Adipocyte (in vitro differentiated cells): ENCODE results near the gene ZDHHC16.
"Not testable (repeated sequence)": the region's sequence is repeated elsewhere in the genome, so short reads cannot be mapped to it uniquely, and the experiment has no call there.

ENCODE experiments used
- DNase-seq: peaks from one replicate; pipeline ENCODE4 v3.0.0-alpha.2; 2015; ENCODE audit warnings: low read depth
- H3K27me3 ChIP-seq: replicated peaks from 2 replicates; pipeline ENCODE4 v1.7.0; 2013; ENCODE audit warnings: mild to moderate bottlenecking, low read length, moderate library complexity; ENCODE audit not compliant: control insufficient read depth, insufficient read depth
- H3K36me3 ChIP-seq: 2 replicates; pipeline ENCODE4 v1.7.0; 2013; ENCODE audit warnings: low read length, mild to moderate bottlenecking, moderate library complexity; ENCODE audit not compliant: control insufficient read depth, insufficient read depth, severe bottlenecking
- H3K4me1 ChIP-seq: 2 replicates; pipeline ENCODE4 v1.7.0; 2013; ENCODE audit warnings: mild to moderate bottlenecking, low read length, moderate library complexity; ENCODE audit not compliant: control insufficient read depth, insufficient read depth
- H3K4me3 ChIP-seq: 2 replicates; pipeline ENCODE4 v1.7.0; 2013; ENCODE audit warnings: mild to moderate bottlenecking, low read length, moderate library complexity
- H3K9ac ChIP-seq: 2 replicates; pipeline ENCODE4 v1.7.0; 2013; ENCODE audit warnings: mild to moderate bottlenecking, low read length, moderate library complexity
- H3K9me3 ChIP-seq: 2 replicates; pipeline ENCODE4 v1.7.0; 2013; ENCODE audit warnings: mild to moderate bottlenecking, low read length, moderate library complexity; ENCODE audit not compliant: control insufficient read depth

Gene ZDHHC16

DNA sequence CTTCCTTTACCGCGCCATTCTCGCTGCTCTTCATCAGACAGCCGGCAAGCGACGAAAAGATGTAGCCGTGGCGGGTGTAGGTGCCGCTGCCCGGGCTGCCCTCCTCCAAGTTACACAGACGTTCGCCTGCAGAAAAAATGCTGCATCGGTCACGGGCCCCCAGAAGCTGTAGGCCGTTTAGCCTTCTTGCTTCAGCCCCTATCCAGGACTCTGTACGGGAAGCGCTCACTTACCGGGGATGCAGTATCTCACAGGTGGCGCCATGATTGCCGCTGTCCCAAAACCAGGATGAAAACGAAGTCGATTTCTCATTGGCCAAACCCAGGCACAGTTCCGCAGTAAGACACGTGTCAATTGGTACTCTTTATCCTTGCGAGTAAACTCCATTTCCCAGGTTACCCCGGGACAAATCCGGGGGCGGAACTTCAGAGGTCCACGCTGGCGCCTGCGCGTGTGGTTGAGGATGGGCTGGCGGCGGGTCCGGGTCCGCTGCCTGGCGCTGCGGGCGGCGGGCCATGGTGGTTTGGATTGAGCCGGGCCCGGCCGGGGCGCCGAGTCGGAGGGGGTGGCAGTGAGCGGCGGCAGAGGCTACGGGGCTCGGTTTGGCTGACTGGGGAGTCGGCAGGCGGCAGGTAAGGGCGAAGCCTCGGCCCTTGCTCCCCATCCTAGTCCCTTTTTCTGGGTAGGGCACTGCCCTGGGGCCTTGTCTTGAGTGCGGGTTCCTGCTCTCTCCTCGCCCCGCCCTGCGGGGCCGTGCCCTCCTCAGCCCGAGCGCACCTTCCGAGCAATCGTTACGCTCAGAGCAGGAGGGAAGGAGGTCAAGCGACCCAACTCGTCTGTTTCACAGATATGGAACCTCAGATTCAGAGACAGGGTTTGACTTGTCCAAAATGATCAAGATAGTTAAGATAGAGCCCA lies at the start of gene ZDHHC16, which contains the start of gene EXOSC1:
TSS of gene ZDHHC16 (plus strand) at position 454 of the 918 bp plus-strand sequence. CDS start 5,501 bp downstream, outside the sequence.
TSS of gene EXOSC1 (minus strand) at position 285 of the 918 bp plus-strand sequence. CDS start at position 264, 21 bp downstream.
- no peaks in the 10 kb centered on the region for H3K27me3 ChIP-seq
- DNase-seq = peak; percentile 99
- H3K9me3 ChIP-seq = no peaks in the 10 kb centered on the region
- H3K36me3 ChIP-seq = peaks cover 16% of the 10 kb centered on the region
- peaks cover 22% of the 10 kb centered on the region for H3K4me1 ChIP-seq
- peak within 1 kb of the TSS; percentile 91 for H3K9ac ChIP-seq
- peak within 1 kb of the TSS; percentile 98 for H3K4me3 ChIP-seq

- Histone ChIP-seq H3K36me3 (peaks cover 24% of the 10 kb centered on the region), H3K9me3 (no peaks in the 10 kb centered on the region), H3K9ac (peak overlapping the region; percentile 86), H3K4me3 (peak overlapping the region; percentile 87), H3K4me1 (peaks cover 7% of the 10 kb centered on the region), H3K27me3 (no peaks in the 10 kb centered on the region)
- DNase-seq = peak; percentile 24
Observed at GRCh38 chr10:97399843-97400545, 46.0 kb upstream of the ZDHHC16 start.

DNA sequence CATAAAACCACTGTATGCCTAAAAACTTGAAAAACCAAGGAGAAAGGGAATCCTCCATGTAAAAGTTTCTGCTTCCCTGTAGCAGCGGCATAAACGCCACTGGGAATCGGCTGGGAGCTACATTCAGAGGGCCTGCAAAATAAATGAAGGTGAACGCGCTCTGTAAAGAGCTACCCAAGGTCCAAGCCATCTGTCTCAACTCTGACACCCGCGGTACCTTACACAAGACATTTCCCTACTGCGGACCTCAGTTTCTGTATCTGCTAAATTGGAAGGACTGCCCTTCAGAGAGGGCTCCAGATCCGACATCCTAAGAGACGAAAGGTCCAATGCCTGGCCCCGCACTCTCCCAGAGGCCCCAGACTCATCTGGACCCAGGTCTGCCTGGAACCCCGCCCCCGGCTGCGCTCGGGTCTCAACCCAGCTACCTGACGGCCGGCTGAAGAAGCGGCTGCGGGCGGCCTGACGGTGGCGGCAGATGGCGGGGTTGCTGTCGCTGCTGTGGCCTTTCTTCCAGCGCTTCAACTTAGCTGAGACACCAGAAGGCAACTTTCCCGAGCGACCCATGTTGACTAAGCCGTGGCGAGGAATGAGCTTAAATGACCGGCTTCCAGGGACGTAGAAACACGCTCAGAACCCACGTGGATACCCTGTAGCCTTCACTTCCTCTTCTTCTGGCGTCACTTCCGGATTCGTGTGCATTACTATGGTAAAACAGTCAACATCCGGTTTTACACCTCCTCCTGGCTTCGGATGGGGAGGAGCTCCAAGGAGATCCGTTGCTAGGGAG lies 45.1 kb upstream of the ZDHHC16 start, which contains the start of gene RRP12:
TSS of gene RRP12 (minus strand) at position 676 of the 790 bp plus-strand sequence. CDS start at position 567, 109 bp downstream.
- DNase-seq = peak; percentile 100
- Histone ChIP-seq H3K27me3 (no peaks in the 10 kb centered on the region), H3K9ac (peak within 1 kb of the TSS; percentile 86), H3K4me1 (peaks cover 7% of the 10 kb centered on the region), H3K4me3 (peak within 1 kb of the TSS; percentile 87), H3K9me3 (no peaks in the 10 kb centered on the region), H3K36me3 (peaks cover 17% of the 10 kb centered on the region)

- no peak for DNase-seq
- peak overlapping the region; percentile 10 for H3K9ac ChIP-seq
- no peaks in the 10 kb centered on the region for H3K27me3 ChIP-seq
- no peaks in the 10 kb centered on the region for H3K9me3 ChIP-seq
- peak overlapping the region; percentile 87 for H3K4me3 ChIP-seq
- peaks cover 11% of the 10 kb centered on the region for H3K36me3 ChIP-seq
- peaks cover 7% of the 10 kb centered on the region for H3K4me1 ChIP-seq
Observed at GRCh38 chr10:97401455-97401919, 44.5 kb upstream of the ZDHHC16 start.

DNA sequence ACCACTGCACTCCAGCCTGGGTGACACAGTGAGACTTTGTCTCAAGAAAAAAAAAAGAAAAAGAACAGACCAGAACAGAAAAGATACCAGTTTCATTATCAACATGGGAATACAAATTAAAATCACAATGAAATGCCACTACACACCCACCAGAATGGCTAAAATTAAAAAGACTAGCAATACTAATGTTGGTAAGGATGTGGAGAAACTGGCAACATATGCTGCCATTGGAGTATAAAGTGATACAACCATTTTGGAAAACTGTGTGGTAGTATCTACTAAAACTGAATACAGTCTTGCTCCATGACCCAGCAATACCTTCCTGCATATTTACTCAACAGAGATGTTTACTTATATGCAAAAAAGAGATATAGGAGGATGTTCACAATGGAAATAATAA lies 41.9 kb upstream of the ZDHHC16 start:
- Histone ChIP-seq H3K4me3 (no peak overlapping the region), H3K27me3 (no peaks in the 10 kb centered on the region), H3K36me3 (no peaks in the 10 kb centered on the region), H3K9ac (no peak overlapping the region), H3K9me3 (no peaks in the 10 kb centered on the region), H3K4me1 (peaks cover 10% of the 10 kb centered on the region)
- no peak for DNase-seq

- no peaks in the 10 kb centered on the region for H3K9me3 ChIP-seq
- no peak overlapping the region for H3K4me3 ChIP-seq
- no peak for DNase-seq
- H3K36me3 ChIP-seq = no peaks in the 10 kb centered on the region
- no peak overlapping the region for H3K9ac ChIP-seq
- peaks cover 3% of the 10 kb centered on the region for H3K4me1 ChIP-seq
- H3K27me3 ChIP-seq = no peaks in the 10 kb centered on the region
Observed at GRCh38 chr10:97406064-97406463, 39.9 kb upstream of the ZDHHC16 start.

- not testable (repeated sequence) for DNase-seq, H3K9ac ChIP-seq, H3K9me3 ChIP-seq, H3K4me1 ChIP-seq, H3K4me3 ChIP-seq, H3K36me3 ChIP-seq, H3K27me3 ChIP-seq
Observed at GRCh38 chr10:97406483-97406882, 39.5 kb upstream of the ZDHHC16 start.

GRCh38 chr10:97407211-97407951 lies 38.6 kb upstream of the ZDHHC16 start:
- H3K36me3 ChIP-seq = no peaks in the 10 kb centered on the region
- no peaks in the 10 kb centered on the region for H3K27me3 ChIP-seq
- H3K4me3 ChIP-seq = no peak overlapping the region
- no peaks in the 10 kb centered on the region for H3K9me3 ChIP-seq
- DNase-seq = peak; percentile 88
- no peak overlapping the region for H3K9ac ChIP-seq
- H3K4me1 ChIP-seq = peaks cover 7% of the 10 kb centered on the region

DNA sequence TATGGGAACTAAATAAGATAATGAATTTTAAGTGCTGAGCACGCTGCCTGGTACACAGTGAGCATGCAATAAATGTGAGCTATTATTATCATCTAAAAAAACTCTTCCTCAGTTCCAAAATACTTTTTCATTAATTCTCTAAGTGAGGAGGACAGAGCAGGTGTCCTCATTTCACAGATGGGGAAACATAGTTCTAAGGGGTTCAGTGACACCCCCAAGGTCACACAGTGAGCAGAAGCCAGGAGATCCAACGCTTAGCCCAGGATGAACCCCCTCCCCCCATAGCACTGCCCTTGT lies 38.1 kb upstream of the ZDHHC16 start:
- no peak for DNase-seq
- Histone ChIP-seq H3K36me3 (no peaks in the 10 kb centered on the region), H3K4me3 (no peak overlapping the region), H3K27me3 (no peaks in the 10 kb centered on the region), H3K4me1 (peaks cover 7% of the 10 kb centered on the region), H3K9ac (no peak overlapping the region), H3K9me3 (no peaks in the 10 kb centered on the region)

DNA sequence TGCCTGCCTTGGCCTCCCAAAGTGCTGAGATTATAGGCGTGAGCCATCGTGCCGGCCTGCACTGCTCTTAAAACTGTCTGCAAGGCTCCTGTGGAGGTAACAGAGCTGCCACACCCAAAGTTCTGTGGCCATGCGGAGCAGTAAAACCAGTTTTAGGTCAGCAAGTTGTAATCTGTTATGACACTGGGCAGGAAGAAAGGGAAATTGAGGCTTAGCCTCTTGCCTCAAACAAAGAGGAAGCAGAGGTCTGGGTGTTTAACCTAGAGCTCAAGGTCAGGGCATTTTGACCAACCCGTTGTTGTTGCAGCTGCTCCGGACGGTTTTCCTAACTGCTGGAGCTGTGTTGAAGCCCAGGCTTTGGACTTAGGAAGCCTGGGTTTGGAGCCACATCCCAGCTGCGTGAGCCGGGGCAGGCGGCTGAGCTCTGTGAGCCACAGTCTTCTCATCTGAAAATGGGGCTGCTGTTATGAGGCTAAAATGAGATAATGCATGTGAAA lies 37.4 kb upstream of the ZDHHC16 start:
- no peaks in the 10 kb centered on the region for H3K36me3 ChIP-seq
- no peak overlapping the region for H3K4me3 ChIP-seq
- DNase-seq = no peak
- H3K9me3 ChIP-seq = no peaks in the 10 kb centered on the region
- H3K4me1 ChIP-seq = peaks cover 7% of the 10 kb centered on the region
- H3K9ac ChIP-seq = no peak overlapping the region
- H3K27me3 ChIP-seq = no peaks in the 10 kb centered on the region
